Activated T-helper 1 cell treated with anti-CD3 and anti-CD28 coated beads, Interleukin-12 subunit alpha, Interleukin-12 subunit beta, Interleukin-2, Interleukin-4 antibody, amounts not matched to agents 30 ng/mL and 10 ng/mL and 1 ng/mL, durations not matched to agents 14 hours and 24 hours and 36 hours (primary cell): ENCODE data around the gene MYO3B. TPM values are rescaled to one million over a fixed set of nuclear protein-coding genes. Genes with fewer than 3 reads are reported as not detected.

ENCODE experiments used
- DNase-seq: peaks from one replicate; pipeline ENCODE4 v3.0.0; 2021; ENCODE audit warnings: low spot score
- H3K27ac Mint-ChIP-seq: one replicate; pipeline ENCODE4 v1.8.0; 2021; ENCODE audit warnings: mild to moderate bottlenecking, mixed read lengths
- H3K27me3 Mint-ChIP-seq: one replicate; pipeline ENCODE4 v1.8.0; 2022; ENCODE audit warnings: mild to moderate bottlenecking, moderate library complexity, mixed read lengths; ENCODE audit not compliant: insufficient read depth
- H3K36me3 Mint-ChIP-seq: one replicate; pipeline ENCODE4 v1.8.0; 2021; ENCODE audit warnings: low read depth, mixed read lengths
- H3K4me1 Mint-ChIP-seq: one replicate; pipeline ENCODE4 v1.8.0; 2021; ENCODE audit warnings: low read depth, mixed read lengths
- H3K4me3 Mint-ChIP-seq: one replicate; pipeline ENCODE4 v1.8.0; 2021; ENCODE audit warnings: mild to moderate bottlenecking, moderate library complexity, mixed read lengths
- H3K9me3 Mint-ChIP-seq: one replicate; pipeline ENCODE4 v1.8.0; 2021; ENCODE audit warnings: mixed read lengths
- intact Hi-C: fragments of 100-400 bp; cut with micrococcal nuclease; formaldehyde crosslinking; loops from one replicate; pipeline ENCODE4 v1.15.1; 2024
- total RNA-seq: library from RNA; stranded (reverse); gene quantifications from 2 replicates; pipeline ENCODE4 v1.2.3, GENCODE V29; 2022

Gene MYO3B
- total RNA-seq, 1 donor from 2014 or later = 0.57 TPM

DNA sequence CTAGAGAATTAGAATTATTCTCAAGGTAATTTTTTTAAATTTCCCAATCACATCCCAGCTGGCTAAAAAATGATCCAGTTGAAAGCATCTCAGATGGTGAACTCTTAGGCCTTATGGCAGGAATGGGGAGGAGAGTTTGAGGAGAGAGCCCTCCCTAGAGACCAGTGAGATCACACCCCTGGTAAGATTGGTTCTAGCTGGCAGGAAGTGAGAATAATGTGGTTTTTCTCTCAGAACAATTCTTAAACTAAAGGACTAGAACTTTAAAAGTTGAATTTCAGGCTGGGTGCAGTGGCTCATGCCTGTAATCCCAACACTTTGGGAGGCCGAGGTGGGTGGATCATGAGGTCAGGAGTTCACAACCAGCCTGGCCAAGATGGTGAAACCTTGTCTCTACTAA lies 120.2 kb downstream of the MYO3B start:
- Mint-ChIP-seq H3K27ac (no peak overlapping the region), H3K9me3 (no peaks in the 10 kb centered on the region), H3K27me3 (peaks cover 13% of the 10 kb centered on the region), H3K4me3 (no peak overlapping the region), H3K36me3 (no peaks in the 10 kb centered on the region), H3K4me1 (no peaks in the 10 kb centered on the region)
- intact Hi-C loops = no loop called here
- DNase-seq = no peak

GRCh38 chr2:170298861-170299429 lies 121.0 kb downstream of the MYO3B start:
- Mint-ChIP-seq H3K36me3 (no peaks in the 10 kb centered on the region), H3K4me1 (no peaks in the 10 kb centered on the region), H3K9me3 (no peaks in the 10 kb centered on the region), H3K27ac (no peak overlapping the region), H3K4me3 (no peak overlapping the region), H3K27me3 (peaks cover 11% of the 10 kb centered on the region)
- intact Hi-C loops = no loop called here
- no peak for DNase-seq

- Mint-ChIP-seq H3K4me3 (no peak overlapping the region), H3K27me3 (peaks cover 11% of the 10 kb centered on the region), H3K27ac (no peak overlapping the region), H3K4me1 (no peaks in the 10 kb centered on the region), H3K36me3 (no peaks in the 10 kb centered on the region), H3K9me3 (no peaks in the 10 kb centered on the region)
- no peak for DNase-seq
- intact Hi-C loops = no loop called here
Observed at GRCh38 chr2:170300993-170301392, 123.0 kb downstream of the MYO3B start.

GRCh38 chr2:170301626-170302025 lies 123.7 kb downstream of the MYO3B start:
- intact Hi-C loops = no loop called here
- Mint-ChIP-seq H3K4me3 (no peak overlapping the region), H3K27me3 (peaks cover 12% of the 10 kb centered on the region), H3K36me3 (no peaks in the 10 kb centered on the region), H3K27ac (no peak overlapping the region), H3K9me3 (no peaks in the 10 kb centered on the region), H3K4me1 (no peaks in the 10 kb centered on the region)
- no peak for DNase-seq

DNA sequence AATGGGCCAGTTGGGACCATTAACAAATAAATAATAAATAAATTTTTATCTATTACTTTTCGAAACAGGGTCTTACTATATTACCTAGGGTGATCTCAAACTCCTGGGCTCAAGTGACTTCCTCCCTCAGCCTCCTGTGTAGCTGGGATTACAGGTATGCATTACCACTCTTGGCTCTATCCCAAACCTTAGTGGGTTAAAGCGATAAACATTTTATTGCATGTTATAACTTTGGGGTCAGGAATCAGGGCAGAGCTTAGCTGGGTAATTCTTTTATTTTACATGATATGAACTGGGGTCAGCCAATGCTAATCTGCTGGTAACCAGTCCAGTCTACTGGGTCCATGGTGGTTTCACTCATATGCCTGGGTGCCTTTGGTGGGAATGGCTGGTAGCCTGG lies 127.8 kb downstream of the MYO3B start:
- Mint-ChIP-seq H3K27ac (no peak overlapping the region), H3K9me3 (no peaks in the 10 kb centered on the region), H3K27me3 (peaks cover 16% of the 10 kb centered on the region), H3K4me3 (no peak overlapping the region), H3K36me3 (no peaks in the 10 kb centered on the region), H3K4me1 (no peaks in the 10 kb centered on the region)
- no peak for DNase-seq
- intact Hi-C loops = no loop called here

DNA sequence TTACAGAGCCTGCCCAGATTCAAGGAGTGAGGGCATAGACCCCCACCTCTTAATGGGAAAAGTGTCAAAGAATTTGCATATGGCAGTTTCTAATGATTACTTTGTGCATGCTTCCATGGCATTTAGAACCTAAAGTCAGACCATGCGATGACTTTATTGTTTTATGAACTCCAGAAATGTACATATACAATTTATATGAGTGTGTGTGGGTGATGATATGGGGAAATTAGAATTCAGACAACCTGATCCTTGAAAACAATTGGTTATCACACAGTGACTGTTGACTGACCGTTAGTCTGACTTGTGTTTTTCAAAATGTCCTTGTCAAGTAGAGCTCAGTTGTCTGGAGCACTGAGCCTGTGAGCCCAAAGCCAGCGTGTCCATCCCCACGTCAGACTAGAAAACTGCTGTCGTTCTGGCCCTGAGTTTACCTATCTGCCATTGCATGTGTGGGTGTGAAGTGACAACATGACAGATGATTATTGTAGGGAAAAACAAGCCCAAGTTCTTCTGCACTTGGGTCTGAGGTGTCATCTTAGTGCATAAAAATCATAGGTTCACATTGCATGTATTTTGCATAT lies 128.4 kb downstream of the MYO3B start:
- Mint-ChIP-seq H3K4me1 (no peaks in the 10 kb centered on the region), H3K9me3 (no peaks in the 10 kb centered on the region), H3K36me3 (no peaks in the 10 kb centered on the region), H3K27ac (no peak overlapping the region), H3K27me3 (peaks cover 16% of the 10 kb centered on the region), H3K4me3 (no peak overlapping the region)
- intact Hi-C loops = no loop called here
- DNase-seq = no peak

GRCh38 chr2:170307052-170307451 lies 129.1 kb downstream of the MYO3B start:
- Mint-ChIP-seq H3K4me1 (no peaks in the 10 kb centered on the region), H3K27me3 (peaks cover 21% of the 10 kb centered on the region), H3K4me3 (no peak overlapping the region), H3K27ac (no peak overlapping the region), H3K36me3 (no peaks in the 10 kb centered on the region), H3K9me3 (no peaks in the 10 kb centered on the region)
- DNase-seq = no peak
- intact Hi-C loops = no loop called here

DNA sequence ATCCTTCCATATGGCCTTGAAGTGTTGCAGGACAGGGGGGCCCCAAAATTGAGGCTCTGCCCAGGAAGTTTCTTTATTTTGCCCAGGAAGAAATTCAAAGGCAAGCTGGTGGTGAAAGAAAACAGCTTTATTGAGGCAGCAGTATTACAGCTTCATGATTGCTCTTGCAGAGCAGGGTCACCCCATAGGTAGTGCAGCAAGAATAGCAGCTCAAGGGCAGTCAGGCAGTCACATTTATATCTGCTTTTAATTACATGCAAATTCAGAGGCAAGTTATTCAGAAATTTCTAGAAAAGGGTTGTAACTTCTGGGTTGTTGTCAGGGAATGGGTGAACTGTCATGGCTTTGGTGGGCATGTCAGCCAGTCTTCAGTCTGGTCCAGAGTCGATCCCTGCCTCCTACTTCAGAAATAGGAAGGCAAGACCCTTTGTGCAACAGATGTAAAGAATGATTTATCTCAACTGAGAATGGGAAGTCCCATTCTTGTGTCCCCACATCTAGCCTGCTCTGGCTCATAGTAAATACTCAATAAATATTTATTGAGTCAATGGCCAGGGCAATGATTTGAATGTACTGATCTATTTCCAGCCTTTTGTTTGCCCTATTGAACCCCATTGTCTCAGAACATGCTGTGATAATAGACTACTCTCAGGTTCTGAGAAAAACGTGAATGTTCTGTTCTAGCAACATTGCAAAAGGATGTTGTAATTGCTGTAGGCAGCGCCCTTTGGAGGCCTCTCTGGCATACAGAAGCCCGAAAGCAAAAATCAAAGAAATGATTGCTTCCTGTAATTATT lies 129.8 kb downstream of the MYO3B start:
- no peak overlapping the region for H3K4me3 Mint-ChIP-seq
- H3K4me1 Mint-ChIP-seq = no peaks in the 10 kb centered on the region
- H3K9me3 Mint-ChIP-seq = no peaks in the 10 kb centered on the region
- no peak for DNase-seq
- intact Hi-C loops = no loop called here
- H3K27ac Mint-ChIP-seq = no peak overlapping the region
- H3K36me3 Mint-ChIP-seq = no peaks in the 10 kb centered on the region
- H3K27me3 Mint-ChIP-seq = peaks cover 22% of the 10 kb centered on the region

GRCh38 chr2:170310876-170311502 lies 133.0 kb downstream of the MYO3B start:
- H3K36me3 Mint-ChIP-seq = no peaks in the 10 kb centered on the region
- intact Hi-C loops = no loop called here
- H3K9me3 Mint-ChIP-seq = no peaks in the 10 kb centered on the region
- H3K27me3 Mint-ChIP-seq = peaks cover 24% of the 10 kb centered on the region
- DNase-seq = no peak
- no peak overlapping the region for H3K4me3 Mint-ChIP-seq
- no peak overlapping the region for H3K27ac Mint-ChIP-seq
- H3K4me1 Mint-ChIP-seq = no peaks in the 10 kb centered on the region

DNA sequence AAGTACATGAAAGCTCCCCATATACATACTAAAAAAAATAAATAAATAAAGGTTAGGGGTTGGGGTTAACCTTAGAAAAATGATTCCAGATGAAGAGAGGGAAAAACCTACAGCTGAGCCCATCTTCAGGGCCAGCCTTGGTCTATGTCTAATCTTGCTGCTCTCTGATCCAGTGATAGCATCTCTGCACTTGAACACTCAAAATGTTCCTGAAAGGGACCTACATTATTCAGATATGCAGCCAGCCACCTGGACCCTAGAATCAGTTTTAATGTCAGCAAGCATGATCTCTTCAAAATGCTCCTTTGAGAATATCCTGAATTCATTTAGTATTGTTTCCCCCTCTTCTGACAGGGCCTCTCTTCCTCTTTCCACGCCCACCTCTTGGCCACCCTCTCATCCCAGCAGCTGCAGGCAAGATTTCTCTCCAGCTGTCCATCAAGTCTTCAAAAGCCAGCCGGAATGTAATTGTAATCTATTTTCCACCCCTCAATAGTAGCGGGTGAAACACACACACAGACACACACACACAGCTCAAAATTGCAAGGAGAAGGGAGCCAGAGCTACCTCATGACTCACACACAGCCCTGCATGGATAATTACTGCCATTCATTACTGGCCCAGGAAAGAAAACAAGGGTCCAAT lies 135.5 kb downstream of the MYO3B start:
- peaks cover 23% of the 10 kb centered on the region for H3K27me3 Mint-ChIP-seq
- H3K36me3 Mint-ChIP-seq = no peaks in the 10 kb centered on the region
- DNase-seq = no peak
- no peak overlapping the region for H3K4me3 Mint-ChIP-seq
- no peak overlapping the region for H3K27ac Mint-ChIP-seq
- intact Hi-C loops = no loop called here
- H3K9me3 Mint-ChIP-seq = no peaks in the 10 kb centered on the region
- no peaks in the 10 kb centered on the region for H3K4me1 Mint-ChIP-seq

DNA sequence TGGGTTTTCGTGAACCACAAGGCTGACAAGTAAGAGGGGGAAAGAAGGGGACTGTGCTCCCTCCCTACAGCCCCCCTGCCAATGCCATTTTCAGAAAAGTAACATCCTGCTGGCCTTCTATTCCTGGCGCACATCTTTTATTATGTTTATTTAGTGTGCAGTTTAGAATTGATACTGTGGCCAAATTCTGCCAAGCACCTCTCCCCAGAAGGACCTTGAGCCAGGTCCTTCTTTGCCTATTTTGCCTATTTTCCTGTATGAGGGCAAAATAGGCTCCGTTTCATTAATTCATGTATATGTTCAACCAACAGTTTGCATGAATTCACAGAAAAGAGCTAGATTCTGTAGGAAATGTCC lies 136.0 kb downstream of the MYO3B start:
- H3K27me3 Mint-ChIP-seq = peaks cover 23% of the 10 kb centered on the region
- H3K4me3 Mint-ChIP-seq = no peak overlapping the region
- H3K4me1 Mint-ChIP-seq = no peaks in the 10 kb centered on the region
- no peaks in the 10 kb centered on the region for H3K9me3 Mint-ChIP-seq
- no peak for DNase-seq
- intact Hi-C loops = no loop called here
- H3K27ac Mint-ChIP-seq = no peak overlapping the region
- H3K36me3 Mint-ChIP-seq = no peaks in the 10 kb centered on the region

GRCh38 chr2:170314744-170315447 lies 136.9 kb downstream of the MYO3B start:
- H3K27me3 Mint-ChIP-seq = peaks cover 24% of the 10 kb centered on the region
- H3K4me1 Mint-ChIP-seq = no peaks in the 10 kb centered on the region
- H3K36me3 Mint-ChIP-seq = no peaks in the 10 kb centered on the region
- H3K27ac Mint-ChIP-seq = no peak overlapping the region
- peaks cover 7% of the 10 kb centered on the region for H3K9me3 Mint-ChIP-seq
- no peak for DNase-seq
- H3K4me3 Mint-ChIP-seq = no peak overlapping the region
- intact Hi-C loops = no loop called here
